Esophagus squamous epithelium (tissue), 4 donors: Measurements from ENCODE around the gene MEF2D.

Source experiments
- POLR2A ChIP-seq, 4 donors: fragments of 450-650 bp; IDR thresholded peaks; one replicate each; pipeline ENCODE4 v1.6.1; 2017; ENCODE audit warnings: antibody characterized with exemption in 4 of 4, mild to moderate bottlenecking in 4 of 4, moderate library complexity in 3 of 4
- TF ChIP-seq, protein P1 (sequence below), 6 experiments: fragments of 450-650 bp in 4 of 6; fragments of 200-600 bp in 2 of 6; sonication (generic) in 2 of 6; IDR thresholded peaks; one replicate each; pipeline ENCODE4 v1.5.1; 2016 to 2019; ENCODE audit warnings: antibody characterized with exemption in 6 of 6, mild to moderate bottlenecking in 4 of 6, moderate library complexity in 4 of 6

- TF ChIP-seq POLR2A (IDR thresholded peaks at IDR 0.05): no peak
- TF ChIP-seq, protein P1, sequence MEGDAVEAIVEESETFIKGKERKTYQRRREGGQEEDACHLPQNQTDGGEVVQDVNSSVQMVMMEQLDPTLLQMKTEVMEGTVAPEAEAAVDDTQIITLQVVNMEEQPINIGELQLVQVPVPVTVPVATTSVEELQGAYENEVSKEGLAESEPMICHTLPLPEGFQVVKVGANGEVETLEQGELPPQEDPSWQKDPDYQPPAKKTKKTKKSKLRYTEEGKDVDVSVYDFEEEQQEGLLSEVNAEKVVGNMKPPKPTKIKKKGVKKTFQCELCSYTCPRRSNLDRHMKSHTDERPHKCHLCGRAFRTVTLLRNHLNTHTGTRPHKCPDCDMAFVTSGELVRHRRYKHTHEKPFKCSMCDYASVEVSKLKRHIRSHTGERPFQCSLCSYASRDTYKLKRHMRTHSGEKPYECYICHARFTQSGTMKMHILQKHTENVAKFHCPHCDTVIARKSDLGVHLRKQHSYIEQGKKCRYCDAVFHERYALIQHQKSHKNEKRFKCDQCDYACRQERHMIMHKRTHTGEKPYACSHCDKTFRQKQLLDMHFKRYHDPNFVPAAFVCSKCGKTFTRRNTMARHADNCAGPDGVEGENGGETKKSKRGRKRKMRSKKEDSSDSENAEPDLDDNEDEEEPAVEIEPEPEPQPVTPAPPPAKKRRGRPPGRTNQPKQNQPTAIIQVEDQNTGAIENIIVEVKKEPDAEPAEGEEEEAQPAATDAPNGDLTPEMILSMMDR (IDR thresholded peaks at IDR 0.05): no peak
These were observed 70.3 kb downstream of the MEF2D start for GRCh38 chr1:156430303-156430702.
